ENCODE data around the gene IER5. TPM values are rescaled to one million over a fixed set of nuclear protein-coding genes. Genes with fewer than 3 reads are reported as not detected.

The IER5 gene
- total and polyA plus RNA-seq, 2 donors from 2014 or later, result 3.9 to 11.0 TPM

GRCh38 chr1:181104790-181105133 is 16.3 kb downstream of the IER5 start:
- peaks cover 0 to 9% (median under 1%) of the 10 kb centered on the region in 3 donors for H3K4me1 ChIP-seq (ENCODE audit: control insufficient read depth in 2 of 3, insufficient read depth in 2 of 3, low read depth in 1 of 3, low read length in 3 of 3)
- no peaks in the 10 kb centered on the region for H3K36me3 ChIP-seq (ENCODE audit: control insufficient read depth in 2 of 3, insufficient read depth in 3 of 3, low read length in 3 of 3)
- H3K4me3 ChIP-seq (ENCODE audit: low read length in 3 of 3), result peak overlapping the region; percentile 69 to 72 (median 71)
- TF ChIP-seq CTCF (IDR thresholded peaks at IDR 0.05; ENCODE audit: borderline replicate concordance, extremely low read depth, insufficient read depth), result no peak
- intact Hi-C loops (cut with DNase I), result no loop called here
- H3K27ac ChIP-seq (ENCODE audit: low read depth in 2 of 2, low read length in 2 of 2), result peak overlapping the region; percentile 87 to 88
- peak overlapping the region; percentile 55 to 87 (median 57) for H3K9ac ChIP-seq (ENCODE audit: low read length in 3 of 3)
- FAIRE-seq (no peak), DNase-seq (peak in 2 of 5 donors; percentile 78 to 90)
- no peaks in the 10 kb centered on the region for H3K9me3 ChIP-seq (ENCODE audit: control insufficient read depth in 2 of 3, insufficient read depth in 1 of 3, low read length in 3 of 3)
- no peaks in the 10 kb centered on the region for H3K27me3 ChIP-seq (ENCODE audit: control insufficient read depth, insufficient read depth, low read length)

DNA sequence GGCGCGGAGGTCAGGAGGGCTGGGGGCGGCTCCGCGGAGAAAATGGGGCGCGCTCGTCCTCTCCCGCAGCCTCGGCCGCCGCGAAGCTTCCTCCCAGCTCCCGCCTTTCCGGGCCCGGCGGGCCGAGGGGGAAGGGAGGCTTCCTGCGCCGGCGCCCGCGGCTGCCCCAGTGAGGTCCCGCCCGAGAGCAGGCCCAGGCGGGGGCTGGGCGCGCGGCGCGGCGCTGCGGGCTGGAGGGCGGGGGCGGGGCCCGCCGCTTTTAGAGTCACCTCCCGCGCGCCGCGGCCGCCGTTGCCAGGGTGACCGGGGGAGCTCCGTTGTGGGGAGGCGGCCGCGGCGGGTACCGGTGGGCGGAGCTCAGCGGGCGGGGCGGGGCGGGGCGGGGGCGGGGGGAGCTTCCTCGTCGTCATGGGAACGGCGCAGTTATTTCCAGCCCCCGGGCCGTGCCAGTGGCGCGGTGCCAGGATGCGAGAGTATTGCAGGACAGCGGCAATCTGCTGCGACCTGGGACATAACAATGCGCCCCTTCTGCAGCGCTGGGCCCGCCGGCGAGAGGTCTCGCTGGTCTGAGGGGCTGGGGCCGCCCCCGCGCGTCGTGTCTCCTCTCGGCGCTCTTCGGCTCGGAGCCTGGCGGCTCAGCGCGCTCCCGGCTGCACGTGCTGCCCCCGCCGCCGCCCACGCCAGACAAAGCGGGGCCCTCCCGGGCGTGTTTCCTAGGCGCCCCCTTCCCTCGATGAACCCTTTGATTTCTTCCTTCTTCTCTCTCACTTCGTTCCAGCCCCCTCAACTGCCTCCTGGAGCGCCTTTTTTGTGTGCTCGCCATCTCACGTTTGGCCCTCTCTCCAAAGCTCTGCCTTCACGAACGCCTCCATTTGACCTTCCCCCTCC is 16.9 kb downstream of the IER5 start:
- no peak for TF ChIP-seq CTCF (IDR thresholded peaks at IDR 0.05; ENCODE audit: borderline replicate concordance, extremely low read depth, insufficient read depth)
- no peaks in the 10 kb centered on the region for H3K27me3 ChIP-seq (ENCODE audit: control insufficient read depth, insufficient read depth, low read length)
- FAIRE-seq (no peak), DNase-seq (peak; percentile 93 to 99 (median 97))
- H3K9me3 ChIP-seq (ENCODE audit: control insufficient read depth in 2 of 3, insufficient read depth in 1 of 3, low read length in 3 of 3), result no peaks in the 10 kb centered on the region
- peak overlapping the region in 1 of 3 donors; percentile 87 for H3K9ac ChIP-seq (ENCODE audit: low read length in 3 of 3)
- H3K27ac ChIP-seq (ENCODE audit: low read depth in 2 of 2, low read length in 2 of 2), result peak overlapping the region; percentile 87 to 88
- no peaks in the 10 kb centered on the region for H3K36me3 ChIP-seq (ENCODE audit: control insufficient read depth in 2 of 3, insufficient read depth in 3 of 3, low read length in 3 of 3)
- H3K4me3 ChIP-seq (ENCODE audit: low read length in 3 of 3), result peak overlapping the region; percentile 69 to 72 (median 71)
- intact Hi-C loops (cut with DNase I), result no loop called here
- H3K4me1 ChIP-seq (ENCODE audit: control insufficient read depth in 2 of 3, insufficient read depth in 2 of 3, low read depth in 1 of 3, low read length in 3 of 3), result peaks cover 0 to 9% (median 0%) of the 10 kb centered on the region in 3 donors

DNA sequence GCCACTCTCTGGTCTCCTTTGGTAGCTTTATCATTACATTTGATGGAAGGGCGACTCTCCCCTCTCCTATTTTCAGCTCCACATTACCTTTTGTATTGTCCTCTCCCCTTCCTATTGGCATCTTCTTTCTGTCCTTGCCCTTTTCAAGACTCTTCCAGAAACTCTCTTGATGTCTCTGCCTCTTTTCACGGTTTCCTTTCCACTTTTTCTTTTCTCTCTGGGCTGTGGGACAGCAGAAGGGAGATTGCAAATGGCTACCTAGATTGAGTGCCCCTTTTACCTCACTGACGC is 17.5 kb downstream of the IER5 start:
- intact Hi-C loops (cut with DNase I), result no loop called here
- no peak overlapping the region for H3K27ac ChIP-seq (ENCODE audit: low read depth in 2 of 2, low read length in 2 of 2)
- no peaks in the 10 kb centered on the region for H3K27me3 ChIP-seq (ENCODE audit: control insufficient read depth, insufficient read depth, low read length)
- FAIRE-seq (no peak), DNase-seq (no peak)
- H3K36me3 ChIP-seq (ENCODE audit: control insufficient read depth in 2 of 3, insufficient read depth in 3 of 3, low read length in 3 of 3), result no peaks in the 10 kb centered on the region
- H3K9ac ChIP-seq (ENCODE audit: low read length in 3 of 3), result no peak overlapping the region
- no peak for TF ChIP-seq CTCF (IDR thresholded peaks at IDR 0.05; ENCODE audit: borderline replicate concordance, extremely low read depth, insufficient read depth)
- H3K4me1 ChIP-seq (ENCODE audit: control insufficient read depth in 2 of 3, insufficient read depth in 2 of 3, low read depth in 1 of 3, low read length in 3 of 3), result peaks cover 0 to 9% (median 0%) of the 10 kb centered on the region in 3 donors
- H3K9me3 ChIP-seq (ENCODE audit: control insufficient read depth in 2 of 3, insufficient read depth in 1 of 3, low read length in 3 of 3), result no peaks in the 10 kb centered on the region
- H3K4me3 ChIP-seq (ENCODE audit: low read length in 3 of 3), result peak overlapping the region in 1 of 3 donors; percentile 52

Data from kidney (tissue), 14 donors.